CD4-positive, alpha-beta T cell treated with Interleukin-6 at 100 ng/mL for 8 hours (primary cell): Measurements from ENCODE around the gene SHISA8.

Experiments used
- DNase-seq: peaks from one replicate; pipeline ENCODE4 v3.0.0-alpha.2; 2020; ENCODE audit warnings: mixed read lengths, low spot score

The SHISA8 gene

GRCh38 chr22:41913842-41914534 lies 886 bp downstream of the SHISA8 start:
- DNase-seq = no peak

DNA sequence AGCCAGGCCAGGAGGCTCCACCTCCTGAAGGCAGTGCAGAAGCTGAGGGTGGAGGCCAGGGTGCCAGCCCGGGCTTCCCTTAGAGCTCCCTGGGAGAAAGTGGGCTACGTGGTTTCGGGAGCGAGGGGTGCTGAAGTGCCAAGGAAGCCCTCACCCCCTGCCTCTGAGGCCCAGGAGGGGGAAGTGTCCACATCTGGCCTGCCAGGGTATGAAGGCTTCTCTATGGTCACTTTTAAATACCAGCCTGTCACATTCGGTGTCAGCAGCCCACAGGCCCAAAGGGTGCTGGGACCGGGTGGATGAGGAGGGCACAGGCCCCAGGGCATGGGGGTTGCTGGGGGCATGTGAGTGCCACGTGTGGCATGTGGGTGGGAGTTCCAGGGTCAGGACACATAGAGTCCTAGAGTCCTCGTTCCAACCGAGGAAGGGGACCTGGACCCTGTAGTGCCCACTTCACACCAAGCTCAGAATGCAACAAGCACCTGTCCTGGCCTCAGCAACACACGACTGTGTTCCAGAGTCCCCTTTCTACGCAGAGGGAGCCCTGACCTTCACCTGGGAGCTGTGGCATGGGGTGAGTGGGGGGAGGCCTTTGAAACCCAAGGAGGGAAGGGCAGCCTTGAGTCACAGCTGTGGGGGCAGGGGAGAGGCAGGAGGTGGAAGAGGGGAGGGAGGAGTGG lies 1.7 kb downstream of the SHISA8 start:
- no peak for DNase-seq

DNA sequence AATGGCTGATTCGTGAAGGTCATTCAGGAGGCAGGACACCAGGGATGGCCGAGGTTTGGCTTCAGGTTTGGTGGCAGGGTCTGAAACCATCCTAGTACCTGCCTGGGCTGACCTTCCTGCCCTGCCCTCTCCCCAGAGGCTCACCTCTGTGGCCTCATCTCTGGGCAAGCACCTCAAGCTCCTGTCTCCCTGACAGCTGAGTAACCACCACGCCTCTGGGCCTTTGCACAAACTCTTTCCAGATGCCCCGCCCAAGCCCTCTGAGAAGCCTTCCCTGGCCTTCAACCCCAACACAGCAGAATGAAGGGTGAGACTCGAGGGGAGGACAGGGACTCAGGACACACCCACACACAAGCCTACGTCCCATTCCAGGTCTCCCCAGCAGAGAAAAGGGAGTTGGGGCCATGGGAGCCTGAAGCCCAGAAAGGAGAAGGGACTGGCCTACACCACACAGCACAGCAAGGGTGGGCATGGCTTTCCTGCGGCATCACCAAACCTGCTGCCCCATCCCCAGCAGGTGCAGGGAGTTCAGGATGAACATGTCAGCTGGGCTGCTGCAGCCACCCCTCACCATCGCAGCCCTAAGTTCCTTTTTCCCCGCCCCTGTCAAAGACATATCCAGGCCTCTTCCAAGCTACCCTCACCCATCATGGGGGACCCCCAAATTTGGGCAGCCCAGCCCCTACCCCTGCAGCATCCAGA lies 2.4 kb downstream of the SHISA8 start:
- DNase-seq = no peak

GRCh38 chr22:41911001-41911611 lies 3.8 kb downstream of the SHISA8 start:
- no peak for DNase-seq

DNA sequence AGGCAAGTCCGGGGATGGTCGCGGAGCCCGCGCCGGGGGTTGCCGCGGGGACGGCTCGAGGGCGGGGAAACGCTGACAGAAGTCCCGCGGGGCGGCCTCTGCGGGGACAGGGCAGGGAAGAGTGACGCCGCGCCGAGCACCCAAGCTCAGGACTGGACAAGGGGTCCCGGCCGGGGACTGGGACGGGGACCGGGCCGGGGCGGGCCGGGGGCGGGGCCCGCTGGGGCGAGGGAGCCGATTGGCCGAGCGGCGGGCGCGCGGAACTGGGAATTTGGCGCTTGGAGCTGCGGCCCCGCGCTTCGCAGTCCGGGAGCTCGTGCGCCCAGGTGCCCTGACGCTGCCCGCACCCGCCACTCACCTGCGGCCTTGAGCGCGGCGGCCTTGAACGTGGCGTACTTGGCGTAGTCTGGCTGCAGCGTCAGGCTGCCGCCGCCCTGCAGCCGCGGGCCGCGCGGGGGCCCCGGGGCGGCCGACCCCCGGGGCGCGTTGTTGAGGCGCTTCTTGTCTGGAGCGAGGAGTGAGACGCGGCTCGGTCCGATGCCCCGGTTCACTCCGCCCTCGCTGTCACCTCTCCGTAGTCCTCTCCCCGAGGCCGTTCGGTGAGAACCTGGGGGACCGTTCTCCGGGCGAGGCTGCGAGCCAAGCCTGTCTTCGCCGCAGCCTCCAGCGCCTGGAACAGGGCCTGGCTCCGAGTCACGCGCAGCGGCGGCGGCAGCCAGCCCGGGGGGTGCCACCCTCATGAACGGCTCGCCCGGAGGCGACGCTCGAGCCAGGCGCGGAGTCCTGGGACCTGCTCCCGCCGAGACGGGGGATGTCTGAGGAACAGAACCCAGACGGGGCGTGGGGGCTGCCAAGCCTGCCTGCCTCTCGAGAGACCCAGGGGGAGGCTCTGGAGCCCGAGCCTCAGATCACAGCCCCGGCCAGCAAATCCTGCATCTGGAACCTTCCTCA lies 4.5 kb downstream of the SHISA8 start:
- DNase-seq = no peak

DNA sequence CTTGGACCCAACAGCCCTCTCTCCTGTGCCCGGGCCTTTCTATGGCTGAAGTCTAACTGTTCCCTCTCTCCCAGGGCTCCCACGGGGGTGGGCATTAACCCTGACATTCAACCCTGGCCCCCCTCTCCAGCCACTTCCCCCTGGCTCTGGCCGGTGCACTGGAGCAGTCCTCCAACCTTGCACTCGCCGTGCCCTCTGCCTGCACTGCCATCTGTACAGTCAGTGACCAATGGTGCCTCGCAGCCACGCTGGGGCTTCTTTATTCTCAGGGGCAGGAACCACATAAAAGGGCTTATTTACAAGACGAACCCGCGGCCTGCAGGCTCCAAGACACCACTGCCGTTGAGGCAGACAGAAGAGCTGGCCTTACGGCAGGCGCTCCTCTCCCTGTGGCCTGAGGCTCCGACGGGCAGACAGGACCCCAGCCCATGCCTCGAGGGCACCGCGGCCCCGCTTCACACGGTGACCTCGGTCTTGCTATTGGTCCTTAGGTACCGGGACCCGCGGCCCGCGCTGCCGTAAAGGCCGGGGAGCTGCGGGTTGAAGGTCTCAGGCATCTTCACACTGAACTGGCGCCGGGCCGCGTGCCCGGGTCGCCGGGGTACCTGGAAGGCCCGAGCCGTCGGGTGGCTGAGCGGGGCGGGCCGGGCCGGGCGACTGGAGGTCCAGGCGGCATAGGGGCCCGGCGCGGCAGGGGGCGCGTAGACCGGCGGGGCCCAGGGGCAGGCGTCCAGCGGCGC lies 5.4 kb downstream of the SHISA8 start:
- DNase-seq = no peak

DNA sequence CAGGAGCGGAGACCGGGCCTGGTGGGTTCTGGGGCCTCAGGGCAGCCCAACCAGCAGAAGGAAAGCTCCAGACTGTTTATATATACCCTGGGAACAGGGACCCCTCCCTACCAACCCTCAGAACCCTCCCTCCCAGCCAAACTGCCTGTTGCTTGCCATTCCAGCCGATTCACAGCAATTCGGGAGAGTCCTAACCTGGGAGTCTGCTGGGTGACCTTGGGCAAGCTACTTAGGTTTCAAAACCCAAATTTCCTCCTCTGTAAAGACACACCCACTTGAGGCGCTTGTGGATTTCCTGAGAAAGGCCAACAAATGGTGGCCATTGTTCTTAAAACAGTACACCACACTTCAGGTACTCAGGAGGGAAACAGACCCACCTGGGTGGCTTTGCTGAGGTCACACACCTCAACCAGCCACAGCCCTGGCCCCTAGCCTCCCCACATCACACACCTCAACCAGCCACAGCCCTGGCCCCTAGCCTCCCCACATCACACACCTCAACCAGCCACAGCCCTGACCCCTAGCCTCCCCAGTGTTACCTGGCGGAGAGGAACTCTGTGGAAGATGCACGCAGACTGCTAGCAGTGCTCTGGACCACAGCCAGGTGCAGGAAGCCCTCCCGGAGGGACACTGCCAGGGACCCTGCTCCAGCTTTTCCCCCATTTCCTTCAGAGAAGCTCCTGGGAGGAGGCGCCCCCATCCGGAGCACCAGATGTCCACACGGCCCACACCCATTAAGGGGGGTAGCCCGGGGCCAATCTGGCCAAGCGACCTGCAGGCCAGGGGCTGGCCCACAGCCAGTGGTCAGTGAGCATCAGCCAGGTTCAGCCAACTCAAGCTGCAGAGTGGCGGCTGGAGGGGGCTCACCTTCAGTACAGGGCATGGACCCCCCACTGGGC lies 6.2 kb downstream of the SHISA8 start:
- DNase-seq = no peak

DNA sequence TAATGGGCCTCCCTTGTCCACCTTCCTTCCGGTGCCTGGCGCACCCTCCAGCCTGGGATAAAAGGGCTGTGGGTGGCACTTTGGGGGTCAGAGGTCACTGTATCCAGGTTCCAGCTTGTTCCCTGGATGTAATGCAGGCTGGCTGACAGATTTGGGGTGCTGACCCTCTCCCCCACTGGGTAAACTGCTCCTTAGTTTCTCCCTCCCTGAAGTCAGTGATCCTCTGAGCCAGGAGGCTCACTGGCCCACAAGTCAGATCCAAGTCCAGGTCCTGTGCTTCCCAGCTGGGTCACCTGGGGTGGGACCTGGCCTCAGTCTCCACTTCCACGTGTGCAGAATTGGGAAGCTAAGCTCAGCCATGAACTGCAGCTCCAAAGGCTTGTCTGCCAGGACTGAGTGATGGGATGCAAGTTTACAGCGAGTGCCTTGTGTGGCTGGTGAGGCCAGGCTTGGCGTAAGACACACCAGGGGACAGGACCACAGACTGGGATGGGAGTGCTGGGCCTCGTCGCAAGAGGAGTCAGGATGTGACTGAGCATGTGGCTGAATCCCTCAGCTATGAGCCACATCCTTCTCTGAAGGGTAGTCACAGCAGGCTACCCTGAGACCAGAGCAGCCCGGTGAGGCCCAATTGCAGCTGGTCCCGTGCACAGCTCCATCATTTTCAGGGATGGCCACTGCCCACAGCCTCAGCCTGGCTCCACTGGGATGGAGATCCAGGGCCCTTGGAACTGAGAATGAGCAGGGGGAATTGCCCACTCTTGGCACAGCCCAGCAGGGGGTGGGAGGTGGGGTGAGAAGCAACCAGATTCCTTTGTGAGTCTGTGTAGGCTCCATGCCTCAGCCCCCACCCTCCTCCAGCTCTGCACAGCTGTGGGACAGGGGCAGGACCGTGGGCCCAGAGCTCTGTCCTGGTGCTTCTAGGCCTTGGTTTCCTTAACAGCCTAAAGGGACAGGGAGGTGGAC lies 7.2 kb downstream of the SHISA8 start:
- no peak for DNase-seq

DNA sequence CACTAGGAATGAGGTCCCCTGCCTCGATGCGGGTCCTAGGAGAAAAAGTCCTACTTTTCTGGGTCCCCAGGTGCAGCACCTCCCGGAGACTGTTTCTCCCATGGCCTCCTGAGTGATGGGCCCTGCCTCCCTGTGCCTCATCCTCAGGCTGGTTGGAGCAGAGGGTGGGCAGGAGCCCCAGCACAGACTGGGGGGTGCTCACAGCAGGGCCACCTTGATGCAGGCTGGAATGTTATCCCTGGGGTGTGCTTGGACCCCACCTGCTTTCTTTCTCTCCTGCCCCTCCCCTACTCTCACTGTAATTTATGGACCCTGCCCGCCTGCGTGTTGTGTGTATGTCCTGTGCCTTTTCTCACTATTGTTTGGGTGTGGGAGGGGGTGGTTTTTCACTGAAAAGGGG lies 8.1 kb downstream of the SHISA8 start:
- no peak for DNase-seq

DNA sequence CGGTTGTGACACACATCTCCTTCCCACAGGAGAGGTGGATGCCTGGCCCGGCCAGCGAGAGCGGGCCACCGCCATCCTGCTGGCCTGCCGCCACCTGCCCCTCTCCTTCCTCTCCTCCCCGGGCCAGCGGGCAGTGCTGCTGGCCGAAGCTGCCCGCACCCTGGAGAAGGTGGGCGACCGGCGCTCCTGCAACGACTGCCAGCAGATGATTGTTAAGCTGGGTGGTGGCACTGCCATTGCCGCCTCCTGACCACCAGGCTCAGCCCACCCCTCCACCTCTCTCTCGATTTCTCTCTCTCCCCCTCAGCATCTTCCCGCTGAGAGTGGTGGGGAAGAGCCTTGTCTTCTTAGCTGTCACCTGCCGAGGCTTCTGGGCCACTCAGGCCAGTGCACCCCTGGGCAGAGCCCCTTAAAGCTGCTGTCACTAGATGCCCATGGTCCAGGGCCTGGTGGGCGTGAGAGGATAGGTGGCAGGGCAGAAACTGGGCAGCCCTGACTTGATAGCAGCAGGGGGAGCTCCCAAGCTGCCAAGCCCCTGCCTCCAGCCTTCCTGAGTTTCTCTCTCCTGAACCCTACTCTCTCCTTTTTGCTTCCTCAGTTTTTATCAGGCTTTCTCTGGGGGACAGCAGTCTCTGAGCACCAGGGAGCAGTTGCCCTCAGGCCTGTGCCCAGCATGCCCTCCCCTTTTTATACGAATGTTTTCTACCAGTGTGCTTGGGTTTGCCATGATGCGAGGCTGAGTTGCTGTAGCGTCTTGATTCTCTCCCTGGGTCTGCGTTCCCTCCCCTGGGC lies 9.3 kb downstream of the SHISA8 start:
- no peak for DNase-seq

DNA sequence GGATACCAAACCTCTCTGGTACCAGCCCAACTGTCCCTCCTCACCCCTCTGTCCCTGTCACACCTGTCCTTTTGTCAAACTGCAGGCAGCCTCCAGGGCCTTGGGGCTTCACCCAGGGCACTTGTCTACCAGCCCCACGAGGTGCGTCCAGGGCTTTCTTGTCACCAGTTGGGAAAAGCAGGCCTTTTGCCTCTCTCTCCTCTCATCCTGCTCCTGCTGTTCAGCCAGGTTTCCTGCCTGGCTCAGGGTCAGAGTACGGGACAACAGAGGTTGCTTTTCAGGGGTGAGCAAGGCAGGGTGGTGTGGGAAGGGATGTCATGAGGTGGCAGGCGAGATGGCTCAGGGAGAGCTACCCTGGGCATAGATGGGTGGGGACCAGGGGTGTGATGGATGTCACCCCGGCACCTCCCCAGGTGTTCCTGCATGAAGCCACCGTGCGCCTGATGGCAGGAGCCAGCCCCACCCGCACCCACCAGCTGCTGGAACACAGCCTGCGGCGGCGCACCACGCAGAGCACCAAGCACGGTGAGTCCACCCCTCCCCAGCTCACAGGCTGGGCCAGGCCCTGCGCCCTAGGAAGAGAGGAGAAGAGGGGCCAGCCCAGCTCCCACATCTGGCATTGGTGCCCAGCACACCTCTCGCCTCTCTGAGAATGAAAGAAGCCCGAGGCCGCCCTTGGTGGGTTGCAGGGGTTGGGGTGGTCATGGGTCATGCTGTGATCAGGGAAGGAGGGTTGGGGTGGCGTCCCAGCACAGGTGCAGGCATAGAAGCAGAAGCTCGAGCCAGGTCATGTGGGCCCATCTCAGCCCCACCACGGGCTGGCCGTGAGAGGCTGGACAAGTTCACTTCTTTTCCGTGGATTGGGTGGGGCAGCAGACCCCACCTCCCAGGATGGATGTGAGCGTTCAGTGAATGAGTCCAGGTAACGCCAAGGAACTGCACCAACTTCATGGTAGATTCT lies 10.1 kb downstream of the SHISA8 start:
- no peak for DNase-seq

- no peak for DNase-seq
Observed at GRCh38 chr22:41902932-41903421, 11.9 kb downstream of the SHISA8 start.

DNA sequence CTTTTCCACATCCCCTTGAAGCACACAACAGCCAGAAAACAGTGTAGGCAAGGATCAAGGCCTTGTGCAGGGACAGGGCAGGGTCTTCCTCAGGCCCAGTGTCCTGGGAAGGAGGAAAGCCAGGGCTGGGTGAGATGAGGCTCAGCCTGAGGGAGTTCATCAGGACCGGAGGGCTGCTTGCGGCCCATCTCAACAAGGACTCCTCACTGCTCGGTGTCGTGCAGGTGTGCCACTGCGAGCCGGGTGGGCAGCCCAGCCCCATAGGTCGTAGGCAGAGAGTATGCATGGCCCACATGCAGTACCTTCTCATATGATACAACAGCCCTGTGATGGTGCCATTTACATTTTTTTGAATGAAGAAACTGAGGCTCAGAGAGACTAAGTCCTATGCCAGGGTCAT lies 12.9 kb downstream of the SHISA8 start:
- no peak for DNase-seq

DNA sequence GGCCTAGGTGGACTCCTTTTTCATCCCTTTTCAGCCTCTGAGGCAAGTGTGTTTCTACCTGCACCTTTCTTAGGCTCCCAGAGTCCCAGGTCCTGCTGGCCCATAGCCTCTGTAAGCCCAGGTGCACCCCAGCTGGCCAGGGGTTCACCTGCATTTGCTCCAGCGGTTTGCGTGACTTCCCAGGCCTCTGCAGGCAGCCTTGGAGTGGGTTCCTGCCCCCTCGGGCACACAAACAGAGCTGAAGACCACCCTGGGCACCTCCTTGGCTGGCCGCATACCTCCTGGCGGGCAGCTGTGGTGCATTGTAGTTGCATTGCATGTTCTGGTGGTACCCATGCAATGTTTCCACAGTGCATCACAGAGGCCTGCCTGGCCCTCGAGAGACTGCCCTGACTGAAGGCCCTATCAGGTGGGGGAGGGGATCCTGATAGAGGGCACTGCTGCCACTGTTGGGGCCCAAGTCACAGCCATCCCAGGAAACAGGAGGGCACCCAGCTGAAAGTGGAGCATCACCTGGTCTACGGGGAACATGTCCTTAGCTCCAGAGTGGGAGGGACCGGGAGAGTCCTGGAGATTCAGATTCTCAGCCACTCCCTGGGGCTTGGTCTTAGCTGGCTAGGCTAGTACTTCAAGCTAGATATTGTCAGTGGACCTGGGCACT lies 14.1 kb downstream of the SHISA8 start:
- no peak for DNase-seq

DNA sequence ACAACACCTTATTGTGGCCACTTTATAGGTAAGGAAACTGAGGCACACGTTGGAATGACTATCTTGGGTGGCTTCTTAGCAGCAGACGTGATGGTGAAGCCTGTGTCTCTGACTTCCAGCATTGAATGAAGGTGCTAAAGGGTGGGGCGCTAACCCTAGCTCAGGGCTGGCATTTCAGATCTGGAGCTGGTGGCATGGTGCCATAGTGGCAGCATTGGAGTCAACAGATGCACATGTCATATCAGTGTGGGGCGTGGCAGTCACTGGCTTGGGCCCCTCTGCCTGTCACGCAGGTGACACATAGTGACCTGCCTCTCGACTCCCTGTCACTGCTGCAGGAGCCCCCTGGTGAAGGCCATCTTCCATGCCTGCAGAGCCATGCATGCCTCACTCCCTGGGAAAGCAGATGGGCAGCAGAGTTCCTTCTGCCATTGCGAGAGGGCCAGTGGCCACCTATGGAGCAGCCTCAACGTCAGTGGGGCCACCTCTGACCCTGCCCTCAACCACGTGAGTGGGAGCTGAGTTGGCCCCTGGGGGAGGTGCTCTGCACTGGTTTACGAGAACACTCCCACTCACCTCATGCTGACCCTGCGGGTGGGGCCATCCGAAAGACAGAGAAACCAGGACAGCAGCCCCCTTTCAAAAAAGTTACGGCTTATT lies 14.8 kb downstream of the SHISA8 start:
- no peak for DNase-seq
